GM15510 (cell line): Measurements from ENCODE around the gene GRPEL1.

Source experiments
- POLR2A ChIP-seq: IDR thresholded peaks from 3 replicates; pipeline ENCODE4 v1.6.1; 2011; ENCODE audit warnings: borderline replicate concordance; ENCODE audit not compliant: insufficient read length; ENCODE audit errors: extremely low read depth

Gene GRPEL1

GRCh38 chr4:7067452-7068278, at the start of gene GRPEL1:
Gene GRPEL1 (minus strand): TSS chr4:7068064. CDS start chr4:7068032, 32 bp downstream.
- peak; percentile 88 for TF ChIP-seq POLR2A

GRCh38 chr4:7116705-7117104, 48.8 kb upstream of the GRPEL1 start:
- TF ChIP-seq POLR2A, result no peak

GRCh38 chr4:7115557-7116340, 47.9 kb upstream of the GRPEL1 start:
- no peak for TF ChIP-seq POLR2A

GRCh38 chr4:7112656-7113055, 44.8 kb upstream of the GRPEL1 start:
- TF ChIP-seq POLR2A, result no peak

- TF ChIP-seq POLR2A, result no peak
Measured at GRCh38 chr4:7111441-7111840, 43.6 kb upstream of the GRPEL1 start.

GRCh38 chr4:7110546-7110945, 42.7 kb upstream of the GRPEL1 start:
- no peak for TF ChIP-seq POLR2A

- TF ChIP-seq POLR2A, result no peak
Measured at GRCh38 chr4:7109169-7109568, 41.3 kb upstream of the GRPEL1 start.

- no peak for TF ChIP-seq POLR2A
Measured at GRCh38 chr4:7108660-7109059, 40.8 kb upstream of the GRPEL1 start.

- TF ChIP-seq POLR2A, result no peak
Measured at GRCh38 chr4:7108046-7108625, 40.3 kb upstream of the GRPEL1 start.

GRCh38 chr4:7107166-7107905, 39.5 kb upstream of the GRPEL1 start:
- TF ChIP-seq POLR2A, result no peak

GRCh38 chr4:7105276-7105675, 37.4 kb upstream of the GRPEL1 start:
- no peak for TF ChIP-seq POLR2A

- no peak for TF ChIP-seq POLR2A
Measured at GRCh38 chr4:7104366-7105031, 36.6 kb upstream of the GRPEL1 start.

GRCh38 chr4:7103607-7104365, 35.9 kb upstream of the GRPEL1 start:
- no peak for TF ChIP-seq POLR2A
